K562 (cell line): Measurements from ENCODE around the gene ANAPC5.
"Not testable (repeated sequence)": the region's sequence is repeated elsewhere in the genome, so short reads cannot be mapped to it uniquely, and the experiment has no call there.

Experiments used
- NBN ChIP-seq: fragments of 450-650 bp; IDR thresholded peaks from 2 replicates; pipeline ENCODE4 v1.6.1; 2016; ENCODE audit warnings: low read depth, mild to moderate bottlenecking
- ZNF274 ChIP-seq: IDR thresholded peaks from 2 replicates; pipeline ENCODE4 v1.6.1; 2011; ENCODE audit warnings: low read depth, mild to moderate bottlenecking, low read length, moderate library complexity, borderline replicate concordance
- TF ChIP-seq, protein P1 (sequence below): sonication (generic); formaldehyde crosslinking; IDR thresholded peaks from 2 replicates; pipeline ENCODE4 v1.4.0; 2020; ENCODE audit warnings: mild to moderate bottlenecking, missing genetic modification reagents
- TF ChIP-seq, protein P2 (sequence below), 2 experiments: fragments of 450-650 bp in 1 of 2; sonication (generic) in 1 of 2; formaldehyde crosslinking in 1 of 2; IDR thresholded peaks; 2 replicates each; pipeline versions ENCODE4 v1.7.1 to v1.9.0; 2016 to 2022; ENCODE audit warnings: inconsistent platforms in 1 of 2, mild to moderate bottlenecking in 1 of 2, missing genetic modification reagents in 1 of 2

GRCh38 chr12:121374336-121374735, 22.1 kb upstream of the ANAPC5 start:
- TF ChIP-seq, protein P1, sequence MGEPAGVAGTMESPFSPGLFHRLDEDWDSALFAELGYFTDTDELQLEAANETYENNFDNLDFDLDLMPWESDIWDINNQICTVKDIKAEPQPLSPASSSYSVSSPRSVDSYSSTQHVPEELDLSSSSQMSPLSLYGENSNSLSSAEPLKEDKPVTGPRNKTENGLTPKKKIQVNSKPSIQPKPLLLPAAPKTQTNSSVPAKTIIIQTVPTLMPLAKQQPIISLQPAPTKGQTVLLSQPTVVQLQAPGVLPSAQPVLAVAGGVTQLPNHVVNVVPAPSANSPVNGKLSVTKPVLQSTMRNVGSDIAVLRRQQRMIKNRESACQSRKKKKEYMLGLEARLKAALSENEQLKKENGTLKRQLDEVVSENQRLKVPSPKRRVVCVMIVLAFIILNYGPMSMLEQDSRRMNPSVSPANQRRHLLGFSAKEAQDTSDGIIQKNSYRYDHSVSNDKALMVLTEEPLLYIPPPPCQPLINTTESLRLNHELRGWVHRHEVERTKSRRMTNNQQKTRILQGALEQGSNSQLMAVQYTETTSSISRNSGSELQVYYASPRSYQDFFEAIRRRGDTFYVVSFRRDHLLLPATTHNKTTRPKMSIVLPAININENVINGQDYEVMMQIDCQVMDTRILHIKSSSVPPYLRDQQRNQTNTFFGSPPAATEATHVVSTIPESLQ, result not testable (repeated sequence)
- TF ChIP-seq, protein P2, sequence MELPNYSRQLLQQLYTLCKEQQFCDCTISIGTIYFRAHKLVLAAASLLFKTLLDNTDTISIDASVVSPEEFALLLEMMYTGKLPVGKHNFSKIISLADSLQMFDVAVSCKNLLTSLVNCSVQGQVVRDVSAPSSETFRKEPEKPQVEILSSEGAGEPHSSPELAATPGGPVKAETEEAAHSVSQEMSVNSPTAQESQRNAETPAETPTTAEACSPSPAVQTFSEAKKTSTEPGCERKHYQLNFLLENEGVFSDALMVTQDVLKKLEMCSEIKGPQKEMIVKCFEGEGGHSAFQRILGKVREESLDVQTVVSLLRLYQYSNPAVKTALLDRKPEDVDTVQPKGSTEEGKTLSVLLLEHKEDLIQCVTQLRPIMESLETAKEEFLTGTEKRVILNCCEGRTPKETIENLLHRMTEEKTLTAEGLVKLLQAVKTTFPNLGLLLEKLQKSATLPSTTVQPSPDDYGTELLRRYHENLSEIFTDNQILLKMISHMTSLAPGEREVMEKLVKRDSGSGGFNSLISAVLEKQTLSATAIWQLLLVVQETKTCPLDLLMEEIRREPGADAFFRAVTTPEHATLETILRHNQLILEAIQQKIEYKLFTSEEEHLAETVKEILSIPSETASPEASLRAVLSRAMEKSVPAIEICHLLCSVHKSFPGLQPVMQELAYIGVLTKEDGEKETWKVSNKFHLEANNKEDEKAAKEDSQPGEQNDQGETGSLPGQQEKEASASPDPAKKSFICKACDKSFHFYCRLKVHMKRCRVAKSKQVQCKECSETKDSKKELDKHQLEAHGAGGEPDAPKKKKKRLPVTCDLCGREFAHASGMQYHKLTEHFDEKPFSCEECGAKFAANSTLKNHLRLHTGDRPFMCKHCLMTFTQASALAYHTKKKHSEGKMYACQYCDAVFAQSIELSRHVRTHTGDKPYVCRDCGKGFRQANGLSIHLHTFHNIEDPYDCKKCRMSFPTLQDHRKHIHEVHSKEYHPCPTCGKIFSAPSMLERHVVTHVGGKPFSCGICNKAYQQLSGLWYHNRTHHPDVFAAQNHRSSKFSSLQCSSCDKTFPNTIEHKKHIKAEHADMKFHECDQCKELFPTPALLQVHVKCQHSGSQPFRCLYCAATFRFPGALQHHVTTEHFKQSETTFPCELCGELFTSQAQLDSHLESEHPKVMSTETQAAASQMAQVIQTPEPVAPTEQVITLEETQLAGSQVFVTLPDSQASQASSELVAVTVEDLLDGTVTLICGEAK (IDR thresholded peaks at IDR 0.05), result not testable (repeated sequence)
- TF ChIP-seq, protein P2 (CRISPR knock-in tag; IDR thresholded peaks at IDR 0.05), result not testable (repeated sequence)
- TF ChIP-seq ZNF274, NBN: not testable (repeated sequence)
